ENCODE data around the gene SNX18. TPM values are rescaled to one million over a fixed set of nuclear protein-coding genes. Genes with fewer than 3 reads are reported as not detected.

The SNX18 gene
- total RNA-seq, 1 experiment from 2014 or later = 16.0 TPM

- BruUV-seq (replicated peaks) = no TSS peak
- ChIA-PET RAD21 (ENCODE audit: low non-redundant PET in 1 of 2, low total read pairs in 2 of 2, uncharacterized antibody in 2 of 2, unreplicated experiment in 2 of 2) (no interaction called here), CTCF (interaction anchor here (1.3 kb wide), 1 partner anchor 376 kb away, joined by 3 read pairs; no protein-coding TSS in a partner anchor), POLR2A (no interaction called here)
- no peaks in the 10 kb centered on the region for H3K4me1 ChIP-seq (ENCODE audit: control insufficient read depth in 1 of 2, insufficient read depth in 2 of 2, low read length in 2 of 2)
- DNase-seq (ENCODE audit: low read depth, low spot score) (no peak), ATAC-seq (no peak)
- H3K9ac ChIP-seq (ENCODE audit: low read length) = no peak overlapping the region
- no peak overlapping the region for H3K27ac ChIP-seq (ENCODE audit: low read depth, low read length)
- intact Hi-C loops (cut with micrococcal nuclease) = no loop called here
- TF ChIP-seq ELF1 (IDR thresholded peaks at IDR 0.05; ENCODE audit: borderline replicate concordance, low read depth) (no peak), POLR2A (IDR thresholded peaks at IDR 0.05; ENCODE audit: borderline replicate concordance, extremely low read depth, insufficient read depth, insufficient read length) (no peak), SP1 (IDR thresholded peaks at IDR 0.05; ENCODE audit: low read depth) (no peak), CTCF (IDR thresholded peaks at IDR 0.05 in 2 of 3, conservative IDR thresholded peaks at IDR 0.05 in 1 of 3; ENCODE audit: borderline replicate concordance in 1 of 3, insufficient read depth in 1 of 3, low read depth in 2 of 3, low read length in 2 of 3) (no peak), EGR1 (IDR thresholded peaks at IDR 0.05; ENCODE audit: low read depth) (no peak), MAX (IDR thresholded peaks at IDR 0.05) (no peak), JUND (IDR thresholded peaks at IDR 0.05) (no peak), SRF (IDR thresholded peaks at IDR 0.05; ENCODE audit: low read depth) (no peak), SIN3A (IDR thresholded peaks at IDR 0.05; ENCODE audit: low read depth) (no peak), RAD21 (IDR thresholded peaks at IDR 0.05; ENCODE audit: low read depth) (no peak), CEBPB (IDR thresholded peaks at IDR 0.05; ENCODE audit: low read depth) (no peak), ZNF274 (IDR thresholded peaks at IDR 0.05; ENCODE audit: low read depth, low read length) (no peak)
- no peak overlapping the region for H2AFZ ChIP-seq (ENCODE audit: low read depth, low read length, poor library complexity, severe bottlenecking)
- H3K36me3 ChIP-seq (ENCODE audit: control insufficient read depth in 1 of 2, insufficient read depth in 2 of 2, low read length in 2 of 2) = no peaks in the 10 kb centered on the region
- no peaks in the 10 kb centered on the region for H3K27me3 ChIP-seq (ENCODE audit: insufficient read depth, low read length)
- H3K79me2 ChIP-seq (ENCODE audit: insufficient read depth, low read length) = no peaks in the 10 kb centered on the region
- H3K9me3 ChIP-seq (ENCODE audit: control insufficient read depth in 1 of 2, insufficient read depth in 1 of 2, low read depth in 1 of 2, low read length in 2 of 2) = no peaks in the 10 kb centered on the region
- H3K4me2 ChIP-seq (ENCODE audit: low read length) = no peak overlapping the region
- H3K9me2 ChIP-seq (ENCODE audit: insufficient read depth) = no peaks in the 10 kb centered on the region
- no peak overlapping the region for H3K4me3 ChIP-seq (replicated peaks in 1 of 2; ENCODE audit: low read depth in 1 of 2, low read length in 2 of 2)
- no peaks in the 10 kb centered on the region for H4K20me1 ChIP-seq (ENCODE audit: insufficient read depth)
These were observed 25.4 kb upstream of the SNX18 start for GRCh38 chr5:54492178-54492577.
